Mammary epithelial cell (primary cell): ENCODE results near the gene ABCA3.

ENCODE experiments used
- EZH2 ChIP-seq: IDR thresholded peaks from 2 replicates; pipeline ENCODE4 v1.6.1; 2012; ENCODE audit warnings: low read length, inconsistent platforms, borderline replicate concordance
- TF ChIP-seq, protein P1 (sequence below), 2 donors: IDR thresholded peaks in 1 of 2; conservative IDR thresholded peaks in 1 of 2; 2 replicates each; pipeline ENCODE4 v1.5.1; 2011 to 2012; ENCODE audit warnings: inconsistent platforms in 2 of 2, low read length in 2 of 2, mild to moderate bottlenecking in 2 of 2, control low read depth in 1 of 2, low read depth in 1 of 2; ENCODE audit not compliant: insufficient read depth in 1 of 2; ENCODE audit errors: extremely low read depth in 1 of 2

DNA sequence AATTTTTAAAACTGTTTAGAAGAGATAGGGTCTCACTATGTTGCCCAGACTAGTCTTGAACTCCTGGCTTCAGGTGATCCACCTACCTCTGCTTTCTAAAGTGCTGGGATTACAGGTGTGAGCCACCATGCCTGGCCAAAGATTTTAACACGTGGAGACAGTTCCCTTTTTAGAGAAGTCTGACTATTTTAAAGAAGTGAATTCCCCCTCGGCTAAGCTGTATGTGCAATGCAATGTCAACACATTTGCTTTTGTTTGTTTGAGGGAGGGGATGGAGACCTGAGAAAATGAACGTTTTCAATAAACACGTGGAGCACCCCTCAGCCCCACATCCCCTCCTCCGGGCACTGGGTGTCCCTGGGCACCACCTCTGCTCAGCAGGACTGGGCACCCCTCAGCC, 58.3 kb downstream of the ABCA3 start:
- TF ChIP-seq EZH2: no peak
- TF ChIP-seq, protein P1, sequence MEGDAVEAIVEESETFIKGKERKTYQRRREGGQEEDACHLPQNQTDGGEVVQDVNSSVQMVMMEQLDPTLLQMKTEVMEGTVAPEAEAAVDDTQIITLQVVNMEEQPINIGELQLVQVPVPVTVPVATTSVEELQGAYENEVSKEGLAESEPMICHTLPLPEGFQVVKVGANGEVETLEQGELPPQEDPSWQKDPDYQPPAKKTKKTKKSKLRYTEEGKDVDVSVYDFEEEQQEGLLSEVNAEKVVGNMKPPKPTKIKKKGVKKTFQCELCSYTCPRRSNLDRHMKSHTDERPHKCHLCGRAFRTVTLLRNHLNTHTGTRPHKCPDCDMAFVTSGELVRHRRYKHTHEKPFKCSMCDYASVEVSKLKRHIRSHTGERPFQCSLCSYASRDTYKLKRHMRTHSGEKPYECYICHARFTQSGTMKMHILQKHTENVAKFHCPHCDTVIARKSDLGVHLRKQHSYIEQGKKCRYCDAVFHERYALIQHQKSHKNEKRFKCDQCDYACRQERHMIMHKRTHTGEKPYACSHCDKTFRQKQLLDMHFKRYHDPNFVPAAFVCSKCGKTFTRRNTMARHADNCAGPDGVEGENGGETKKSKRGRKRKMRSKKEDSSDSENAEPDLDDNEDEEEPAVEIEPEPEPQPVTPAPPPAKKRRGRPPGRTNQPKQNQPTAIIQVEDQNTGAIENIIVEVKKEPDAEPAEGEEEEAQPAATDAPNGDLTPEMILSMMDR (conservative IDR thresholded peaks at IDR 0.05 in 1 of 2, IDR thresholded peaks at IDR 0.05 in 1 of 2; ENCODE audit: extremely low read depth in 1 of 2, insufficient read depth in 1 of 2, low read depth in 1 of 2, low read length in 2 of 2): no peak
